Measurements from ENCODE around the gene GLB1L.

GLB1L gene

GRCh38 chr2:219228041-219228910 is 17.0 kb downstream of the GLB1L start (continued):
- TF ChIP-seq CREB5 (CRISPR knock-in tag; IDR thresholded peaks at IDR 0.05; ENCODE audit: low read depth) = no peak

GRCh38 chr2:219225350-219225749 is 19.9 kb downstream of the GLB1L start:
- no peak for ATAC-seq
- no peak for TF ChIP-seq GLIS3 (CRISPR knock-in tag; IDR thresholded peaks at IDR 0.05)
- no peak for TF ChIP-seq ZNF70 (CRISPR knock-in tag; IDR thresholded peaks at IDR 0.05)
- no peak for TF ChIP-seq PATZ1 (CRISPR knock-in tag; IDR thresholded peaks at IDR 0.05; ENCODE audit: borderline replicate concordance)
- TF ChIP-seq BACH2 (CRISPR knock-in tag; IDR thresholded peaks at IDR 0.05; ENCODE audit: borderline replicate concordance) = no peak
- TF ChIP-seq SNAI2 (CRISPR knock-in tag; IDR thresholded peaks at IDR 0.05) = no peak
- no peak for TF ChIP-seq ZC3H10 (CRISPR knock-in tag; IDR thresholded peaks at IDR 0.05)
- TF ChIP-seq ZNF565 (CRISPR knock-in tag; conservative IDR thresholded peaks at IDR 0.05; ENCODE audit: low read depth) = no peak
- TF ChIP-seq POU6F1 (CRISPR knock-in tag; IDR thresholded peaks at IDR 0.05; ENCODE audit: borderline replicate concordance, low read depth) = no peak
- no peak for TF ChIP-seq PPARA (CRISPR knock-in tag; IDR thresholded peaks at IDR 0.05; ENCODE audit: borderline replicate concordance)

- TF ChIP-seq ARNTL (CRISPR knock-in tag; IDR thresholded peaks at IDR 0.05; ENCODE audit: borderline replicate concordance, low read depth) (no peak), TOX (CRISPR knock-in tag; IDR thresholded peaks at IDR 0.05; ENCODE audit: borderline replicate concordance) (no peak), PATZ1 (CRISPR knock-in tag; IDR thresholded peaks at IDR 0.05; ENCODE audit: borderline replicate concordance) (no peak), TCF4 (CRISPR knock-in tag; IDR thresholded peaks at IDR 0.05; ENCODE audit: borderline replicate concordance) (no peak)
- no peak for ATAC-seq
Measured at GRCh38 chr2:219223831-219224610, 21.2 kb downstream of the GLB1L start.

- ATAC-seq = no peak
- TF ChIP-seq TCF4 (CRISPR knock-in tag; IDR thresholded peaks at IDR 0.05; ENCODE audit: borderline replicate concordance) (no peak), CSDC2 (CRISPR knock-in tag; IDR thresholded peaks at IDR 0.05) (no peak), ESRRG (CRISPR knock-in tag; IDR thresholded peaks at IDR 0.05) (no peak), TSHZ2 (CRISPR knock-in tag; IDR thresholded peaks at IDR 0.05) (no peak), RARB (CRISPR knock-in tag; IDR thresholded peaks at IDR 0.05) (no peak), GLIS3 (CRISPR knock-in tag; IDR thresholded peaks at IDR 0.05) (no peak), ZFP3 (CRISPR knock-in tag; IDR thresholded peaks at IDR 0.05) (no peak), ZNF8 (CRISPR knock-in tag; IDR thresholded peaks at IDR 0.05) (no peak), PATZ1 (CRISPR knock-in tag; IDR thresholded peaks at IDR 0.05; ENCODE audit: borderline replicate concordance) (no peak), SNAI2 (CRISPR knock-in tag; IDR thresholded peaks at IDR 0.05) (no peak), ZC3H10 (CRISPR knock-in tag; IDR thresholded peaks at IDR 0.05) (no peak), ZNF70 (CRISPR knock-in tag; IDR thresholded peaks at IDR 0.05) (no peak), ZFP30 (CRISPR knock-in tag; IDR thresholded peaks at IDR 0.05) (no peak), ARNTL (CRISPR knock-in tag; IDR thresholded peaks at IDR 0.05; ENCODE audit: borderline replicate concordance, low read depth) (no peak), OSR1 (CRISPR knock-in tag; IDR thresholded peaks at IDR 0.05) (no peak)
Measured at GRCh38 chr2:219221957-219222518, 23.2 kb downstream of the GLB1L start.

Data from SK-N-SH treated with all-trans-retinoic acid at 6 μM for 48 hours (cell line).